Measurements from ENCODE around the gene GATA6.
A peak's percentile ranks its signal among the peaks of the same experiment; 100 is the strongest.

Gene GATA6

GRCh38 chr18:22167091-22167470 is 2.3 kb upstream of the GATA6 start:
- DNase-seq = no peak

GRCh38 chr18:22167471-22168241 is 1.7 kb upstream of the GATA6 start:
- DNase-seq = no peak

- no peak for DNase-seq
Observed at GRCh38 chr18:22168360-22168921, 948 bp upstream of the GATA6 start.

GRCh38 chr18:22169889-22170420 is 566 bp downstream of the GATA6 start:
- DNase-seq = no peak

- DNase-seq = peak; percentile 59
Observed at GRCh38 chr18:22170421-22171257, 1.2 kb downstream of the GATA6 start.

- no peak for DNase-seq
Observed at GRCh38 chr18:22171258-22172119, 2.1 kb downstream of the GATA6 start.

GRCh38 chr18:22172120-22172582 is 2.8 kb downstream of the GATA6 start:
- no peak for DNase-seq

GRCh38 chr18:22172594-22173049 is 3.2 kb downstream of the GATA6 start:
- no peak for DNase-seq

GRCh38 chr18:22173221-22173927 is 4.0 kb downstream of the GATA6 start:
- no peak for DNase-seq

GRCh38 chr18:22173928-22174301 is 4.5 kb downstream of the GATA6 start:
- DNase-seq = no peak

GRCh38 chr18:22174341-22175145 is 5.2 kb downstream of the GATA6 start:
- DNase-seq = no peak

- no peak for DNase-seq
Observed at GRCh38 chr18:22175346-22175745, 6.0 kb downstream of the GATA6 start.

GRCh38 chr18:22176420-22177326 is 7.3 kb downstream of the GATA6 start:
- no peak for DNase-seq

GRCh38 chr18:22177327-22177871 is 8.0 kb downstream of the GATA6 start:
- DNase-seq = no peak

GRCh38 chr18:22179174-22179573 is 9.8 kb downstream of the GATA6 start:
- DNase-seq = no peak

- DNase-seq = no peak
Observed at GRCh38 chr18:22179631-22180030, 10.2 kb downstream of the GATA6 start.

- DNase-seq = no peak
Observed at GRCh38 chr18:22180722-22181121, 11.3 kb downstream of the GATA6 start.

- no peak for DNase-seq
Observed at GRCh38 chr18:22182884-22183697, 13.7 kb downstream of the GATA6 start.
